DOHH2 (cell line): ENCODE results near the gene ASAH2.

Experiments
- H3F3A ChIP-seq: fragments of 200-600 bp; sonication (generic), shearing (Covaris generic); 2 replicates; pipeline ENCODE4 v1.6.0; 2016; ENCODE audit warnings: antibody characterized with exemption, mild to moderate bottlenecking; ENCODE audit not compliant: control insufficient read depth, insufficient read depth
- H3K27ac ChIP-seq: fragments of 200-600 bp; sonication (generic); 2 replicates; pipeline ENCODE4 v1.5.1; 2014; ENCODE audit warnings: low read depth, mild to moderate bottlenecking, low read length, moderate library complexity
- H3K27me3 ChIP-seq: fragments of 200-600 bp; sonication (generic); 2 replicates; pipeline ENCODE4 v1.6.1; 2014; ENCODE audit warnings: mild to moderate bottlenecking, low read length, mixed read lengths; ENCODE audit not compliant: control insufficient read depth
- H3K36me3 ChIP-seq: fragments of 200-600 bp; sonication (generic); 2 replicates; pipeline ENCODE4 v1.6.1; 2014; ENCODE audit warnings: mild to moderate bottlenecking, low read length, moderate library complexity, mixed read lengths; ENCODE audit not compliant: control insufficient read depth
- H3K4me1 ChIP-seq: fragments of 200-600 bp; sonication (generic); 2 replicates; pipeline ENCODE4 v1.6.1; 2014; ENCODE audit warnings: mild to moderate bottlenecking, low read length, mixed read lengths; ENCODE audit not compliant: control insufficient read depth
- H3K4me2 ChIP-seq: fragments of 200-600 bp; sonication (generic); 2 replicates; pipeline ENCODE4 v1.6.0; 2014; ENCODE audit warnings: mild to moderate bottlenecking, low read length, moderate library complexity
- H3K4me3 ChIP-seq: fragments of 200-600 bp; sonication (generic); 2 replicates; pipeline ENCODE4 v1.5.1; 2014; ENCODE audit warnings: mild to moderate bottlenecking, low read length, mixed read lengths
- H3K79me2 ChIP-seq: fragments of 200-600 bp; sonication (generic); 2 replicates; pipeline ENCODE4 v1.6.1; 2014; ENCODE audit warnings: mild to moderate bottlenecking, low read length, mixed read lengths; ENCODE audit not compliant: control insufficient read depth
- H3K9me2 ChIP-seq: fragments of 200-600 bp; sonication (generic); replicated peaks from 2 replicates; pipeline ENCODE4 v1.6.1; 2014; ENCODE audit warnings: mild to moderate bottlenecking, low read length, mixed read lengths; ENCODE audit not compliant: control insufficient read depth
- H3K9me3 ChIP-seq: fragments of 200-600 bp; sonication (generic); 2 replicates; pipeline ENCODE4 v1.6.1; 2014; ENCODE audit warnings: antibody characterized with exemption, low read length, mixed read lengths; ENCODE audit not compliant: control insufficient read depth, insufficient read depth
- H4K20me1 ChIP-seq: fragments of 200-600 bp; sonication (generic); 2 replicates; pipeline ENCODE4 v1.6.0; 2014; ENCODE audit warnings: low read depth, mild to moderate bottlenecking, antibody characterized with exemption, low read length, moderate library complexity; ENCODE audit not compliant: control insufficient read depth, insufficient read depth
- CTCF ChIP-seq: fragments of 200-600 bp; sonication (generic); IDR thresholded peaks from one replicate; pipeline ENCODE4 v1.5.1; 2014; ENCODE audit warnings: antibody characterized with exemption, mild to moderate bottlenecking, low read depth, low read length; ENCODE audit not compliant: poor library complexity, severe bottlenecking
- EZH2phosphoT487 ChIP-seq: fragments of 200-600 bp; sonication (generic); IDR thresholded peaks from 2 replicates; pipeline ENCODE4 v1.6.1; 2017; ENCODE audit warnings: borderline replicate concordance, mild to moderate bottlenecking, antibody characterized with exemption, low read length, moderate library complexity, mixed read lengths

ASAH2 gene

DNA sequence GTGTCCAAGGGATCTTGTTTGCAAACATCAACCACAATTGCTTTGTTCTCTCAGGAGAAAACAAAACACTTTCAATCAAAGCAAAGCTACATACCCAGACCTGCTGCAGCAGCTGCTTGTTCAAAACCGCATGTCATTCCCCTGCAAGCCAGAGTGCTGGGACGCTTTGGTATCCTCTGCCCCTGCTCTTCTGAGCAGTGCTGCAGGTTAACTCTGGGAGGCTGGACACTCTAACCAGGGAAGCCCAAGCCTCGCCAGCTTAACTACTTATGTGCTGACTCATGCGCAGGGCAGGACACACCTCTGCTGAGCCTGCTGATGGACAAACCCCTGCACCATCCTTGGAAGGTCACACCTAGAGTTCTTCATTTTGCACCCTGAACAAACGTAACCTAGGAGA lies 28.2 kb upstream of the ASAH2 start:
- H3K27ac ChIP-seq: no peak overlapping the region
- H3K4me3 ChIP-seq: no peak overlapping the region
- no peak overlapping the region for H3K4me2 ChIP-seq
- H3K79me2 ChIP-seq: no peaks in the 10 kb centered on the region
- no peaks in the 10 kb centered on the region for H3K9me3 ChIP-seq
- H3K9me2 ChIP-seq: no peaks in the 10 kb centered on the region
- H3K4me1 ChIP-seq: no peaks in the 10 kb centered on the region
- H3K27me3 ChIP-seq: peaks cover 13% of the 10 kb centered on the region
- H4K20me1 ChIP-seq: no peaks in the 10 kb centered on the region
- H3K36me3 ChIP-seq: no peaks in the 10 kb centered on the region
- TF ChIP-seq EZH2phosphoT487 (no peak), CTCF (no peak)
- no peaks in the 10 kb centered on the region for H3F3A ChIP-seq

GRCh38 chr10:50275650-50276235 lies 24.4 kb upstream of the ASAH2 start:
- no peaks in the 10 kb centered on the region for H3F3A ChIP-seq
- TF ChIP-seq CTCF: peak; percentile 69
- TF ChIP-seq EZH2phosphoT487: no peak
- no peak overlapping the region for H3K4me2 ChIP-seq
- H4K20me1 ChIP-seq: no peaks in the 10 kb centered on the region
- peaks cover 20% of the 10 kb centered on the region for H3K27me3 ChIP-seq
- no peak overlapping the region for H3K4me3 ChIP-seq
- H3K9me3 ChIP-seq: no peaks in the 10 kb centered on the region
- no peaks in the 10 kb centered on the region for H3K79me2 ChIP-seq
- H3K4me1 ChIP-seq: no peaks in the 10 kb centered on the region
- H3K27ac ChIP-seq: no peak overlapping the region
- H3K9me2 ChIP-seq: no peaks in the 10 kb centered on the region
- H3K36me3 ChIP-seq: no peaks in the 10 kb centered on the region

GRCh38 chr10:50272531-50272930 lies 21.2 kb upstream of the ASAH2 start:
- Histone ChIP-seq H3K4me3 (no peak overlapping the region), H3K9me2 (no peaks in the 10 kb centered on the region), H3K4me2 (no peak overlapping the region), H3F3A (no peaks in the 10 kb centered on the region), H3K36me3 (no peaks in the 10 kb centered on the region), H3K9me3 (no peaks in the 10 kb centered on the region), H3K4me1 (no peaks in the 10 kb centered on the region), H3K79me2 (no peaks in the 10 kb centered on the region), H3K27me3 (peaks cover 18% of the 10 kb centered on the region), H4K20me1 (no peaks in the 10 kb centered on the region), H3K27ac (no peak overlapping the region)
- TF ChIP-seq CTCF (no peak), EZH2phosphoT487 (no peak)
